ENCODE results near the gene TSN.
"Not testable (repeated sequence)": the region's sequence is repeated elsewhere in the genome, so short reads cannot be mapped to it uniquely, and the experiment has no call there.

TSN gene

GRCh38 chr2:121804997-121805765 lies 49.7 kb downstream of the TSN start:
- no peak for DNase-seq

GRCh38 chr2:121805766-121806143 lies 50.3 kb downstream of the TSN start:
- DNase-seq, result no peak

- DNase-seq, result not testable (repeated sequence)
Measured at GRCh38 chr2:121807771-121808170, 52.3 kb downstream of the TSN start.

DNA sequence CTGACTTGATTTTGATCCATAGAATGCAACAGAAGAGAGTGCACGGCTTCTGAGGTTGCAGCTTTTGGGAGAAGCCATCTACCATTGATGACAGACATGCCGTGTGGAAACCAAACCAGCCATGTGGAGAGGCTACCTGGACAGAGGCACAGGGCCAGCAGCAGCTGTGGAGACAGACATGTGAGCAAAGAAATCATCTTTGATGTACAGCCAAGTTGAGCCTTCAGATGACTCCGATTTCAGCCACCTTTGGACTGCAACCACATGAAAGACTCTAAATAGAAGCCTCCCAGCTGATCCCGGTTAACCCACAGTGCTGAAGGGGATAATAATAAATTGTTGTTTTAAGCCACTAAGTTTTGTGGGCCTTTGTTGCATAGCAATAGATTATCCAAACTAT lies 54.2 kb downstream of the TSN start:
- no peak for DNase-seq

DNA sequence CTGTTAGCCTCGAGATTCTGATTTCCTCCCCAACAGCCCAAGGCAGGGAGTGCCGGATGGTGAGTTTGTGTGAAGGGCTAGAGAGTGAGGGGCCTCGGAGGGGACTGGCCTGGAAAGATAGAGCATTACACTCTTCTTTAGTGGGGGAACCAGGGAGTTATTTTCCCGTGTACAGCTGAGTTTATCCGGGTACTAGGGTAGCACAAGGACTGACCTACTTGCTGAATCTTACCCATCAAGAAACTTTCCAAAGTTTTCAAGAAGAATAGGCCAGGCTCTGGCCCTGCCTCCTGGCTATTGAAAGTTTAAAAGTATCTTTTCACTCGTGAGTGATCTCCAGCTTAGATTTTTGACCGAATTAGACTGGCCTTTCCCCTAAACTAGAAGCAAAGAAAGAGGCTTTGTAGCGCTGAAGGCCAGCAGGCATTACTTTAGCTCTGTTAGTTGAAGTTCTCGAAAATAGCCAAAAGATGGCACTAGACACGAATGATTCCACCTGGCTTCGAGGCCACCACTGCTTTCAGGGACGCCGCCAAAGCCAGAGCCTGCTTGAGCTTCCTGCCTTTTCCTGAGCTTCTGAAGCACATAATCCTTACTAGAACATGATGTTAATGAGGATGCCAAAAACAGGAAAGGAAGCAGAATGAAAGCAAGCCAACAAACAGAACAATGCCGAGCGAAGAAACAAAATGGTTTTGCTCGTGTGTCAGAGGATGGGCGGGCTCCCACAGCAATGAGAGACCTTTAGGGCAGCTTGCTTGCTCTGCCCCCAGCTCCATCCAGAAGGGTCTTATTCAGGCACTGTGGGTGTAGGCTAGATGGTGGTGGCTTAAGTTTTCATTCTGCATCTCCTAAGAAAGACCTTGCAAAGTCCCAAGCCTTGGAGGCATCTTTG lies 55.8 kb downstream of the TSN start:
- no peak for DNase-seq

DNA sequence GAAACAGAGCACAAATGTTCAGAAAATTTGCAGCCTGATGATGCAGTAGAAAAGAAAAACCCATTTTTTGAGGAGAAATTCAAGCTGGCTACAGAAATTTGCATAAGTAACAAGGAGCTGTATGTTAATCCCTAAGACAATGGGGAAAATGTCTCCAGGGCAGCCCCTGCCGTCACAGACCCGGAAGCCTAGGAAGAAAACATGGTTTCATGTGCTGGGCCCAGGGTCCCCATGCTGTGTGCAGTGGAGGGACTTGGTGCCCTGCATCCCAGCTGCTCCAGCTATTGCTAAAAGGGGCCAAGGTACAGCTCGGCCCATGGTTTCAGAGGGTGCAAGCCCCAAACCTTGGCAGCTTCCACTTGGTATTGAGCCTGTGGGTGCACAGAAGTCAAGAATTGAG lies 57.6 kb downstream of the TSN start:
- DNase-seq, result not testable (repeated sequence)

- DNase-seq, result no peak
Measured at GRCh38 chr2:121815216-121815615, 59.8 kb downstream of the TSN start.

DNA sequence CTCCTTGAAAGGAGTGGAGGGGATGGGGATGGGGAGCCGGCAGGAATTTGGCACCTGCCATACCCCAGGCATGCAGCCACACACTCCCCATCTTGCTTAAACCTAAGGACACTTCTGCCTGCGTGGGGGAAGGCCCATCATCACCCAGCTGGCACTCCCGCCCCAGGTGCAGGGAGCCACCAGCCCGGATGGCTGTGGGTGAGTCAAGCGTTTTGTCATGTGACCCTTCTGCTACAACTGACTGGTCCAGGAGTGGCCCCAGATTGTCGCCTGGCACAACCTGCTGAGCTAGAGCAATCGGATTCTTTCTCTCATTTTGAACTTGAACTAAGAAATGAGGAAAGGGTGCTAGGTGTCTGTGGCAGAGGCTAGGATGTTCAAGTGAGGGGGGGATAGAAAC lies 61.3 kb downstream of the TSN start:
- no peak for DNase-seq

DNA sequence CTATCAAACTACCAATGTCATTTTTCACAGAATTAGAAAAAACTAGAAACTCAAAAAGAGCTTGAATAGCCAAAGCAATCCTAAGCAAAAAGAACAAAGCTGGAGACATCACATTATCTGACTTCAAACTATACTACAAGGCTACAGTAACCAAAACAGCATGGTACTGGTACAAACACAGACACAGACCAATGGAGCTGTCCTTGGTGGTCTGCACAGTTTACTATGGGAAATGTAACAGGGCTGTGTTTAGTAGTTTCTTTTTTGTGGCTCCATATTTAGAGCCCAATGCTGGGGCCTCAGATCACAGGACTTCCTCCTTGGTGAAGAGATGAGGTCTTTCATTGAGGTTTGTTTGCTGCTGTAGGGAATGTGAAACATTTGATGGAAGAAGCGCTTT lies 61.9 kb downstream of the TSN start:
- not testable (repeated sequence) for DNase-seq
